HG03196 (cell line): ENCODE data around the gene GNS.

Source experiments
- ATAC-seq: cut with Tn5 transposase; IDR thresholded peaks from one replicate; pipeline ENCODE4 v1.9.1; 2021; ENCODE audit not compliant: unreplicated experiment

The GNS gene

GRCh38 chr12:64739778-64740177 lies 19.4 kb downstream of the GNS start:
- no peak for ATAC-seq

DNA sequence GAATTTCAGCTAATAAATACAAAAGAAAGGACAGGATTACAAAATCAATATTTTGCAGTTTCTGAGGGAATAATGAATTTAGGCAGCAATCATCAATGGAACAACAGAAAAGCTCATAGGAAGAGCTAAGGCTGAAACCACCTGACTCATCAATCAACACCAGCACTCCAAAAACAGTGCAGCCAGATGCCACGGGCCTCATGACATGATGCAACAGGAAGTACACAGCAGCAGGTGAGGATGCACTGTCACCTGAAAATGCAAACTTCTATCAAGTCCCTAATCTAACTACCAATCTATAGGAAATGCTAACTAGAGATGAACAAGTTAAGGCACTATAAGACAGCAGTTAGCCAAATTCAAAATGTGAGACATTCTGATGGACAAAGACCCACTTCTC lies 21.7 kb downstream of the GNS start:
- no peak for ATAC-seq

GRCh38 chr12:64736771-64737170 lies 22.4 kb downstream of the GNS start:
- no peak for ATAC-seq

GRCh38 chr12:64735442-64735841 lies 23.8 kb downstream of the GNS start:
- no peak for ATAC-seq

DNA sequence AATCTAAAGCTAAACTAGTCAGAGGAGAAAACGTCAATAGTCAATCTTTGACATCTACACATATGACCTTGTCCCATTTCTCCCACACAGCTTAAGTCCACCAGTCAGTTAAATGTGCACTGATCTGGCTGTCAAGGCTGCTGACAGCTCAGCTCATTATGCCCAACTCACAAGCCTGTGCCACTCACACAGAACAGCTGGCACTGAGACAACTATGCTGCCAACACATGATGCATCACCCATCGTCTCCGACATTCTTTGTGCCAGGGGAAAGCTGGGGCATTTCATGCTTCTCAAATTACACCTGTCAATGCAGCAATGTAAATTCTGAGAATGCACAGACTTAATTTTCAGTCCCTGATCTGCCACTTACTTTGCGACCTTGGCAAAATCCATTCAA lies 25.3 kb downstream of the GNS start:
- ATAC-seq: no peak

GRCh38 chr12:64731683-64732082 lies 27.5 kb downstream of the GNS start:
- no peak for ATAC-seq

GRCh38 chr12:64730588-64730969 lies 28.6 kb downstream of the GNS start:
- ATAC-seq: no peak

DNA sequence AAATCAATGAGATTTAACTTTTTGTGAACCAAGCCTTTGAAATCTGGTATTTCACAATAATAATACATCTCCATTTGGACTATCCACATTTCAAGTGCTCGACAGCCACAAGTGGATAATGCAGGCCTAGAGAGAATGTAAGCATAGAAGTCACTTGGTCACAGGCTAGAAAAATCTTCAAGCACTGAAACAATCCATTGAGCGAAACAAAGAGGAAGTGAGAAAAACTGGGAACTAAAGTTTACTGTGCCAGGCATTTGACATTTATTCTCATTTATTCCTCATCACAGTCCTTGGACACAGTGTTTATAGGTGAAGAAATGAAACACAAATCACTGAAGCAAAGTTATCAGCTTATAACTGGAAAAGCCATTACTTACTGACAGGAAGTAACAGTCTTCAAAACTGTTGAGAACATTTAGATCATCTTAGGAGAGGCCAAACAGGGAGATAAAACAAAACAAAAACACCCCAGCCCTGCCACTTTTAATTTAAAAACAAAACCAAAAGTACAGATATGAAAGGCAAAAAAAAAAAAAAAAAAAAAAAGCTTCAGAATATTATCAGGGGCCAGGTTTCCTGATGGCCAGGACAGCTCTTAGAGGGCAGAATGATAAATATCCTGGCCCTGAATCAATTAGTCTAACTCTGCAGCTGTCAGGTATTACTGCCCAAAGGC lies 29.2 kb downstream of the GNS start:
- peak; percentile 49 for ATAC-seq

GRCh38 chr12:64724201-64724745 lies 34.9 kb downstream of the GNS start:
- no peak for ATAC-seq

GRCh38 chr12:64723630-64724029 lies 35.6 kb downstream of the GNS start:
- ATAC-seq: no peak

GRCh38 chr12:64722835-64723234 lies 36.4 kb downstream of the GNS start:
- no peak for ATAC-seq

DNA sequence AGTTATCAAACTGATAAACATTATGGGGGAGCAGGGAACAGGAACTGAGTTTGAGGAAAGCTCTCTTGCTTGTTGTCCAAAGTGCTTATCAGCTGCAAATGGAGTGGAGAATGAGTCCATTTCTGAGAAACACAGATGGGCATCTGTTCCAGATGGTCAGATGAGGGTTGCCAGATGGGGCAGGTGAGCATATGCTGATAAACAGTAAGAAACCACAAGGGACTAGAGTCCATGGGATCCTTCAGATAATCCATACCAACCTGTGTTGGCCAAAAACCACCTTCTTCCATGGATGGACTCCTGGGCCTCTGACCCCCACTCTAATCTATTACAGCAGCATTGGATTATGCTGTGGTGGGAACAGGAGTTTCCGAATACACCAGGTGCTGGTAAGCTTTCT lies 38.3 kb downstream of the GNS start:
- ATAC-seq: no peak

DNA sequence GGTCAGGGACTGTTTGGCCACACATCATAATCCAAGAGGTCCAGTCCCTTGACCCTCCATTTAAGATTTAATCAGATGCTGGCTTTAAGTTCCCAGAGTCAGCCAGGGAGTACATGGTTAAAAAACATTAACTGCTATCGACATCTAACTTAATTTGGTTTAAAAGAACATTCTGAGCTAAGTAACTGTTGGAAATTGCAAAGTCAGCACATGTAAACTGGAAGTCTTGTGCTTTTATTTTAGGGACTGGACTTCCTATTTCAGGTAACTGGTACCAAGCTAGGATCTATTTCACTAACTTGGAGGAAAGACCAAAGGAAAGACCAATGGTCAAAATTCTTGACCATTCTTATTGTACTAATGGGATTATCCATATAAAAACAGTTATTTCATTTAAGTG lies 40.6 kb downstream of the GNS start:
- no peak for ATAC-seq

GRCh38 chr12:64716839-64717455 lies 42.3 kb downstream of the GNS start:
- ATAC-seq: no peak

DNA sequence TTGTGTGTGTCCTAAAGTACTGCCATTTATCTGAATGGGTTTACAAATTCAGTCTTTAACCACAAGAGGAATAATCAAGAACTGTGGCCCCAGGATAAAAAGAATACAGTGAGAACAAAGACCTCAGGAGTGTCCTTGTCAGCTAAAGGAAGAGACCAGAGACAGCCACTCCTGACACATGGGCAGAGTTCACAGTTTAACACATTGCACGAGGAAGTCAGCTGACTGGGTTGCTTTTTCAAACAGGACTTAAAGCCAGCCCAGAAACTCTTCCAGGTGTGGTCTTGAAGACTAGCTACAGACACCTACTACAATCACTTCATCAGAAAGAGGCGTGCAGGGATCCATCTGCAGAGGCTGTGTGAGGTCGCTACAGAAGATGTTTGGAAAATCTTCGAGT lies 42.8 kb downstream of the GNS start:
- ATAC-seq: no peak

GRCh38 chr12:64714551-64714968 lies 44.6 kb downstream of the GNS start:
- ATAC-seq: peak; percentile 61

- ATAC-seq: no peak
Measured at GRCh38 chr12:64713376-64713775, 45.8 kb downstream of the GNS start.

DNA sequence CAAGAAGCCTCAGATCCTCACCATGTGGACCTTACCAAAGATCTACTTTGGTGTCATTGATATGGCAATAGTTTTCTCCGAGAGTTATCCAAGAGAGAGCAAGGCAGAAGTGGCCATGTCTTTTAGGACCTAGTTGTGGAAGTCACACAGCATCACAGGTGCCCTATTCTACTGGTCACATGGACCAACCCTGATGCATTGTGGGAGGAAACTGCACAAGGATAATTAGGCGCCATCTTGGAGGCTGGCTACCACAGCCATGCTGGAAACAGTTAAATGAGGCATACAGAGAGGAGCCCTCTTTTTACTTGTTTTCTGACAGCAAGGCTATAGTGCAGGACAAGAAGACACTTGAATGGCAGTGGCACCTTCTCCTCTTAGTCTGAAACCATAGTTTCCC lies 49.8 kb downstream of the GNS start:
- ATAC-seq: no peak

DNA sequence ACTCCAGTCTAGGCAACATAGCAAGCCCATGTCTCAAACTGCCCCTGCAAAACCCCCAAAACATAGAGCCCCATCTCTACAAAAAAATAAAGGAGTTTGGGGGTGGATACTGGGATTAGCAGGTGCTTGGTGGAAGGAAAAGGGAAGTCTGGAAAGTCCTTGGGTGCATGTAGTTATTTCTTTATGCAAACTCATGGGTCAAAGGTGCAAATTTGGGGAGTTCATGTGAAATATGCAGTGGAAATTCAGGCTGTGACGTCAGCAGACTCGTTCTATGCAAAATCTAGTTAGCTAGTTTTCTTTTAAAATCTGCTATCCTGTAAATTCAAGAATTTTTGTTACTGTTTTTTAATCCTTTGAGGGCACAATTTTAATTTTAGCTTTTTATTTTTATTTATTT lies 51.3 kb downstream of the GNS start:
- ATAC-seq: no peak

DNA sequence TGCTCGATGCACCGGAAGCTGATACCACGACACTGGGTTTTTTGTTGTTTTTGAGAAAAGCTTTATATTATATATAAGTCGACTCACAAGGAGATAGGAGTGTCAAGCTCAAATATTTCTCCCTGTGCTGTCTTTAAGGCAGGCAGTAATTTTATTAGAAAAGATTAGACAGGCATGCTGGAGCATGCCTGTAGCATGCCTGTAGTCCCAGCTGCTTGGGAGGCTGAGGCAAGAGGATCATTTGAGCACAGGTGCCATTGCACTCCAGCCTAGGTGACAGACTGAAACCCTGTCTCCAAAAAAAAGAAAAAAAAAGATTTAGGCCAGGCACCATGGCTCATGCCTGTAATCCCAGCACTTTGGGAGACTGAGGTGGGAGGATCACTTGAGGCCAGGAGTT lies 51.8 kb downstream of the GNS start:
- no peak for ATAC-seq

DNA sequence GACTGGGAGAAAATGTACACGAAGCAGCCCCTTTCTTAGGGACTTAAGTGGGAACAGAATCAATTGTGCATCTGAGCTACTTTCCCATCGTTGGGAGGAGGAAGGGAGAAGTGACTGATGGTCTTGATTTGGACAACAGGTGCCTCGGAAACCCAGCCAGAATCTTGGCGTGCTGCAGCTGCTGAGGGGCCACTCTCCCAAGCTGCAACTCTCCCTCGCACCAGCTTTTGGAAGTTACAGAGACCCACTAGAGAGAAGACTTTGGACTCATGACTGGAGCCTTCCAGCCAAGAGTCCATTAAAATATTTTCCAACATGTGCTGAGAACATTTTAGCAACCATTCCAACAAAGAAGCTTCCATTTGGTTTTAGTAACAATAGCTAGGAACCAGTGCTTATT lies 52.3 kb downstream of the GNS start:
- ATAC-seq: no peak

GRCh38 chr12:64706306-64706705 lies 52.9 kb downstream of the GNS start:
- no peak for ATAC-seq

DNA sequence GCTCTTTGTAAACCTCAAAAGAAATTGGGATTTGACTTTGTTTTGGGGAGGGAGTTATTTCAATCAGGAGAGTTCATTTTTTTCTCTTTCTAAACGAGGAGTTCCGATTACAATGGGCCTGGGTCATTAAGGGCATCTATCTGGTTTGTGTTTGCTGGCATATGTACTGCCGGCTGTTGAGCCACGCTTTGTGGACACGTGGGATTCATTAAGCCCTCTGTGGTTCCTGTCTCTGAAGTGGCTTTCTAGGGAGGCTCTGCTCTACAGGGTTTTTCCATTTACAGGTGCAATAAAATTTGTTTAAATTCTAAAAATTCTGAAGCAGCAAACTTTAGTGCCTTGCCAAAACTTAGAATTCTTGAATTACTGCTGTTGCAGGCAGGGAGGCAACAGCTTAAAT lies 57.9 kb downstream of the GNS start:
- ATAC-seq: no peak
